ENCODE results near the gene GLCE.
"Not testable (repeated sequence)": the region's sequence is repeated elsewhere in the genome, so short reads cannot be mapped to it uniquely, and the experiment has no call there.

GLCE gene

DNA sequence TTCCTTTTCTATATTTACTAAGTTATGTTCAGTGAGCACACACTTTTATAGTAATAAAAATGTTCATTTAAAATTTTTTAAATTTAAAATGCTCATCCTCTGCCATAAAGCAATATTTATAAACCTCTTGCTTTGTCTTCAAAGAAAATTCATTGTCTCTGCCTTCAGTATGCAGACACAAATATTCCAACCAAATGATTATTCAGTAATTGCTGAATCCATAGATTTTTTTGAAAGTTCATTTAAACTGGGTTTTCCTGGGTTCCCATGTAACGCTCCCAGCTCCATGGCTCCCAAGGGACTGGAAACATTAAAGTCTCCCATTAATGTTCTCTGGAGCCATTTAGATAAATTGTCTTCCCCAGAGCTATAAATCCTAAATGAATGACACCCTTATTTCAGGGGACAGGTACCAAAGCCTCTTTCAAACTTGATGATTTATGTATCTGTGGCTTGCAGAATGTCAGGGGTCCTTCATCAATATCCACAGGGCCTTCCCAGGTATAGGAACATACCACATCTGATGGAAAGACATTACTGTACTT, 15.2 kb upstream of the GLCE start:
- ATAC-seq (ENCODE audit: low read depth) (no peak), DNase-seq (ENCODE audit: low spot score in 2 of 2) (no peak)
- Mint-ChIP-seq H3K4me3 (no peak overlapping the region), H3K4me1 (no peaks in the 10 kb centered on the region), H3K27me3 (peaks cover 33% of the 10 kb centered on the region), H3K9me3 (peaks cover 2% of the 10 kb centered on the region), H3K36me3 (peaks cover 2% of the 10 kb centered on the region), H3K27ac (no peak overlapping the region)

DNA sequence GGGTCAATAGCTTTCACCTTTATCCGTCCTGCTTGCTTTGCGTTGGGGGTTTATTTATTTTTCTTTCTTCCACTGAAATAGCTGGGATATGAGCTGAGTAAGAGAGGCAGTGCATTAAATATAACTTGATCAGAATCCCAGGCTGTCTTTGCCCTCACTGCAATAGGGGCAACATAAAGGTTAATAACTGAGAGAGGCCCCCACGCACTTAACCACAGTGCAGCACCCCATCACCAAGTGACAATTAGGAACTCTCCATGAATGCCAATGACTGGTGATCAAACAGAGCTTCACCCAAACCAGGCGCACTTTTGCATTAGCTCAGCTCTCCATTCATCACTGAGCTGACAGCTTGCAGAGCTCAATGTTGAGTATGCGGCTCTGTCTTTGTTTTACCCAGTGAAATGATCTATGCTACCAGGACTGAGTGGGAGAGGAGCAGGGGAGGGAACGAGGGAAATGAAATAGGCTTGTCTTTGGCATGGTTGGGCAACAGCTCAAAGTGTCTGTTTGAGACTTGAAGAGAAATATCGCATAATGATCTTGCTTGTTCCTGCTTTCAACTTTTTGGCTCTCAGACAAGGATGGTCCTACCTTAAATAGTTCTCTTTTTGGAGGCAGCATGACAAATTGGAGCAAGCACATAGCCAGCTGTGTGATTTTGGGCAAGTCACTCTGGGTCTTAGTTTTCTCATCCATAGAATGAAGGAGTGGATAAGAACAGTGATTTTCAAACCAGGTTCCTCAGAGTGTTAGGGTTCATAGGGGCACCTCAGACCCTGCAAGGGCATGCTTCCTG, 14.5 kb upstream of the GLCE start:
- DNase-seq (ENCODE audit: low spot score in 2 of 2) = no peak
- H3K4me3 Mint-ChIP-seq = no peak overlapping the region
- no peak for ATAC-seq (ENCODE audit: low read depth)
- H3K36me3 Mint-ChIP-seq = peaks cover 2% of the 10 kb centered on the region
- no peaks in the 10 kb centered on the region for H3K4me1 Mint-ChIP-seq
- H3K27ac Mint-ChIP-seq = no peak overlapping the region
- H3K9me3 Mint-ChIP-seq = peaks cover 2% of the 10 kb centered on the region
- peaks cover 37% of the 10 kb centered on the region for H3K27me3 Mint-ChIP-seq

DNA sequence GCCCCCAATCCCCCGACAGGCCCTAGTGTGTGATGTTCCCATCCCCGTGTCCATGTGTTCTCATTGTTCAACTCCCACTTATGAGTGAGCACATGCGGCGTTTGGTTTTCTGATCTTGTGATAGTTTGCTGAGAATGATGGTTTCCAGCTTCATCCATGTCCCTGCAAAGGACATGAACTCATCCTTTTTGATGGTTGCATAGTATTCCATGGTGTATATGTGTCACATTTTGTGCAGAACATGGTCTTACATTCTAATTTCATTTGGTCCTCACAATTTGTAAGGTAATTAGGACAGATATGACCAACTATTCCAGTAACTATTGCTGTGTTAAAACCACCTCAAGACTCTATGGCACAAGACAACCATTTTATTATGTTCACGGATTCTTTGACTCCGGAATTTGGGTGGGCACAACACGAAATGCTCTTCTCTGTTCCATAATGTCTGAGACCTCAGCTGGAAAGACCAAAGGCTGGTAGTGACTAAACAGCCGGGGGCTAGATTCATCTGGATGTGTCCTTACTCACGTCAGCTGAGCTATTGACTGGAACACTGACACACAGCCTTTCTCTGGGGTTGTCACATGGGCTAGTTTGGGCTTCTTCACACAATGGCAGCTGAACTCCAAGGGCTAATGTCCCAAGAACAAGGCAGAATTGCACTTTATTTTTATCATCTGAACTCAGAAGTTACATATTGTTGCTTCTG, 13.6 kb upstream of the GLCE start:
- no peak for ATAC-seq (ENCODE audit: low read depth)
- Mint-ChIP-seq H3K4me1 (no peaks in the 10 kb centered on the region), H3K27ac (no peak overlapping the region), H3K27me3 (peaks cover 37% of the 10 kb centered on the region), H3K4me3 (no peak overlapping the region), H3K36me3 (peaks cover 2% of the 10 kb centered on the region), H3K9me3 (peaks cover 2% of the 10 kb centered on the region)
- no peak for DNase-seq (ENCODE audit: low spot score in 2 of 2)

DNA sequence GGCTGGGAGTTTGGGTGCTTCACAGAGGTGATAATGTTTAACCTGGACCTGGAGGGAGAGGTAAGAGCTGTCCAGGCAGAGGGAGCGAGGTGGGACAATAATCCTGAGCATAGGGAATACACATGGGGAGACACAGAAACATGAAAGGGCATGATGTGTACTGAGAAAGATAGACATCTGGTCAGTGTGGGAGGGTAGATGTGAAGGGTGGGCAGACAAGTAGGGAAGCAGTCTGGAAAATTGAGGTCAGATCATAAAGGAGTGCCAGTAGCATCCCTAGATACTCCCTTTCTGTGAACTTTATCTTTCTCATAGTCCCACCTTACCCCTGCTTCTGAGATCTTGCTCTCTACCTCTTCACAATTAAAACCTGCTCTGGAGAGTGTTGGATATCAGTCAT, 12.0 kb upstream of the GLCE start:
- no peak for ATAC-seq (ENCODE audit: low read depth)
- DNase-seq (ENCODE audit: low spot score in 2 of 2) = no peak
- peaks cover 36% of the 10 kb centered on the region for H3K27me3 Mint-ChIP-seq
- H3K9me3 Mint-ChIP-seq = no peaks in the 10 kb centered on the region
- H3K4me3 Mint-ChIP-seq = no peak overlapping the region
- H3K4me1 Mint-ChIP-seq = no peaks in the 10 kb centered on the region
- H3K36me3 Mint-ChIP-seq = no peaks in the 10 kb centered on the region
- H3K27ac Mint-ChIP-seq = no peak overlapping the region

DNA sequence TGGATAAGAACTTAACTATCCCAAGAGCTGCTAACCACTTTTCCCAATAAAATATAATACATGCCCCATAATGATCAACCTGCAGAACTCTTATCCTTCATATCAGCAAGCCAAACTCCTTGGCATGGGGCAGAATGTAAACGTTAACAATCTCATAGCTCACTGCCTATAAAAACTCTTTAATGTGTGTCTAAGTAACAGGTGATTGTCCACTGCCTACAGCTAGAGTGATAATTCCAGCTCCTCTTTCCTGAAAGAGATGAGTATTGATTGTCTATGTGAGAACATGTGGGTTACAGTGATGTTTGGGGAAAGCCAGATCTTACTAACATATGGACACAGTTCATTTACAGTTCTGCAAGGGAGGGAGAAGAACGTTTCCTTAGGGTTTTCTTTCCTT, 11.3 kb upstream of the GLCE start:
- no peak for ATAC-seq (ENCODE audit: low read depth)
- DNase-seq (ENCODE audit: low spot score in 2 of 2) = no peak
- no peaks in the 10 kb centered on the region for H3K36me3 Mint-ChIP-seq
- no peaks in the 10 kb centered on the region for H3K9me3 Mint-ChIP-seq
- H3K4me1 Mint-ChIP-seq = no peaks in the 10 kb centered on the region
- H3K27ac Mint-ChIP-seq = no peak overlapping the region
- H3K27me3 Mint-ChIP-seq = peaks cover 35% of the 10 kb centered on the region
- no peak overlapping the region for H3K4me3 Mint-ChIP-seq

DNA sequence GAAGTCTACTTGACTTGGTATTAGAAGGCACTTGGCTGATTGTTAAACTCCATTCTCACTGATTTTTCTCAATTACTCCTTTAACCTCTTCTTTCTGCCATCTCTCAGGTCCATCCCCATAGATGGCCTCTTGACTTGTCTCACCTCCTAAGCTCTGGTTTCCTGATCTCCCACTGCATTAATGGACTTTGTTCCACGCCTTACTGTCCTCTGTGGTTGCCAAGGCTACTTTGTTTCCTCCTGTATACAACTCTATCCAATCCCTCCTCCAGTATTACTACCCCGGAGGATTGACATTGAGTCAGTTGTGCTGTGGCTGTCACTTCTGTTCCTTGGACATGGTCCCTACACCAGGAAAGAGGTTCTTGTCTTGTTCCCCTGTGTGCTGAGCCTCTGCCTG, 10.6 kb upstream of the GLCE start:
- Mint-ChIP-seq H3K4me3 (no peak overlapping the region), H3K4me1 (no peaks in the 10 kb centered on the region), H3K27me3 (peaks cover 37% of the 10 kb centered on the region), H3K27ac (no peak overlapping the region), H3K9me3 (no peaks in the 10 kb centered on the region), H3K36me3 (no peaks in the 10 kb centered on the region)
- DNase-seq (ENCODE audit: low spot score in 2 of 2) = no peak
- ATAC-seq (ENCODE audit: low read depth) = no peak

DNA sequence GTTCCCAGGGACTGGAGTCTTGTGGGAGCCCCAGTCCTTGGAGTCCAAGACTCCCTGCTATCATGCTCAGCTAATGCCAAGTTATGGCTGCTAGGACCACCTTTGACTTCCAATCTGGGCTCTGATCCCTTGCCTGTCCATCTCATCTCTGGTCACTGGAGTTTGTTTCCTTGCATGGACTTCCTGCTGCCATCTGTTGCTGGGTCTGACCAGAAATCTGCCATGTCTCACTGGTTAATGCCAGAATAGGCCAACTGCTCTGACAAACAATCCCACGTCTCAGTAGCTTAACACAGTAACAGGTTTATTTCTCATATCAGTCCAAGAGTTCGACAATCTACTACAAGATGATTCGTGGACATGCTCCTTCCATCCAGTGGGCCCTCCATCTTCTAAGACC, 10.1 kb upstream of the GLCE start:
- H3K27ac Mint-ChIP-seq = no peak overlapping the region
- H3K4me3 Mint-ChIP-seq = no peak overlapping the region
- no peaks in the 10 kb centered on the region for H3K9me3 Mint-ChIP-seq
- no peak for DNase-seq (ENCODE audit: low spot score in 2 of 2)
- H3K27me3 Mint-ChIP-seq = peaks cover 38% of the 10 kb centered on the region
- H3K36me3 Mint-ChIP-seq = no peaks in the 10 kb centered on the region
- ATAC-seq (ENCODE audit: low read depth) = no peak
- H3K4me1 Mint-ChIP-seq = no peaks in the 10 kb centered on the region

DNA sequence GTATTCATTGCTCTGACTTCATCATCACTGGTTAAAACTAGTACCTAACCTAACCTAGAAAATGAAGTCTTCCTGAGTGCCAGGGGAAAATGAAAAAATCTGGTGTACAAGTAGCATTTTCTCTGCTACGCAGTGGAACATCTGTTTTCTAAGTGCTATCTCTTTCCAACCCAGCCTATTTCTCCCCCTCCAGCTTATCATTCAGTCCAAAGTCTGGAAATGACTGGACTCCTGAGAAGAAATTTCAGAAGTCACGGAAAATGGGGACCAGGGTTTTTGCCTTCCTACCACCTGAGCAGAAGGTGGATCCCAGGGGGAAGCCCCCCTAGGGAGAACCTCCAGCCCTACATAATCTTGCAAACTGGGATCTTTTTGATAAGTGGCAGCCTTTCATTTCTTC, 9.6 kb upstream of the GLCE start:
- no peaks in the 10 kb centered on the region for H3K4me1 Mint-ChIP-seq
- H3K4me3 Mint-ChIP-seq = no peak overlapping the region
- H3K27me3 Mint-ChIP-seq = peaks cover 38% of the 10 kb centered on the region
- H3K36me3 Mint-ChIP-seq = no peaks in the 10 kb centered on the region
- no peak overlapping the region for H3K27ac Mint-ChIP-seq
- ATAC-seq (ENCODE audit: low read depth) = no peak
- H3K9me3 Mint-ChIP-seq = no peaks in the 10 kb centered on the region
- no peak for DNase-seq (ENCODE audit: low spot score in 2 of 2)

DNA sequence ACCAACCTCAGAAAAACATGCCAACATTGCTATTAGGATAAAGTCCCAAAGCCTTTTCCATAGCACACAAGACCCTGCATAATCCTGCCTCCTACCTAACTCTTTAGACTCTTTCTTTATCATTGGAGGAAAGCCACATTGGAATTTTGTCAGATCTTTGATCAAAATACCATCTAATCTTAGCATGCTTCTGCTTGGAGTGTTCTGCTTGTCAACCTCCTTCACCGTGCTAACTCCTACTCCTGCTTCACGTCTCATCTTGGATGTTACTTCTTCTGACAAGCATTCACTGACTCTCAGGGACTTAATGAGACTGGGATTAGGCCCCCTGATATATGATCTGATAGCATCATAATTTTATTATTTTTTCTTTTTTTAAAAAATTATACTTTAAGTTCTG, 7.4 kb upstream of the GLCE start:
- H3K4me3 Mint-ChIP-seq = no peak overlapping the region
- DNase-seq (ENCODE audit: low spot score in 2 of 2) (no peak), ATAC-seq (ENCODE audit: low read depth) (no peak)
- no peak overlapping the region for H3K27ac Mint-ChIP-seq
- no peaks in the 10 kb centered on the region for H3K4me1 Mint-ChIP-seq
- no peaks in the 10 kb centered on the region for H3K36me3 Mint-ChIP-seq
- H3K9me3 Mint-ChIP-seq = no peaks in the 10 kb centered on the region
- H3K27me3 Mint-ChIP-seq = peaks cover 30% of the 10 kb centered on the region

DNA sequence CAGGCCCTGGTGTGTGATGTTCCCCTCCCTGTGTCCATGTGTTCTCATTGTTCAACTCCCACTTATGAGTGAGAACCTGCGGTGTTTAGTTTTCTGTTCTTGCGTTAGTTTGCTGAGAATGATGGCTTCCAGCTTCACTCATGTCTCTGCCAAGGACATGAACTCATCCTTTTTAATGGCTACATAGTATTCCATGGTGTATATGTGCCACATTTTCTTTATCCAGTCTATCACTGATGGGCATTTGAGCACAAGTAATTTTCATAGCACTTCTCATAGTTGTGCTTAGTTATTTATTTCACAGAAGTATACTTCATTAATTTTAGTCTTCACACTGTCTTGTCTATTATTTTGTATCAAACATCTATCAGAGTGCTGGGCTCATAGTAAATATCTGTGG, 6.8 kb upstream of the GLCE start:
- not testable (repeated sequence) for H3K27ac Mint-ChIP-seq; DNase-seq (ENCODE audit: low spot score in 2 of 2); ATAC-seq (ENCODE audit: low read depth); H3K4me1 Mint-ChIP-seq; H3K36me3 Mint-ChIP-seq; H3K4me3 Mint-ChIP-seq; H3K9me3 Mint-ChIP-seq
- peaks cover 24% of the 10 kb centered on the region for H3K27me3 Mint-ChIP-seq

DNA sequence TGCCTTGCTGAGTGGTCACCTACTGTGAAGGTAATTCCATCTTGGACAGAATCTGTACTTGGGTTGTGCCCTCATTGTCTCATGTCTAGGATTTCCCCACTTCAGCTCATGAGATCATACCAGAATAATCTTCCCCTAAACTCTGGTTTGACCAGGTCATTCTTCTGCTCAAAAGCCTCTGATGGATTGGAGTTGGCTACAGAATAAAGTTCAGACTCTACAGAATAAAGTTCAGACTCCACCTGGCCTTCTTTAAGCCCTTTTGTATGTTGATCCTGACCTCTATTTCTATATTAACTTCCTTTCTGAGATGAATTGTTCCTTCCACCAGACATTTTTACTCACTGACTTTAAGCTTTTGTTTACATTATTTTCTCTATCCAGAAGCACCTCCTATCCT, 6.4 kb upstream of the GLCE start:
- no peaks in the 10 kb centered on the region for H3K36me3 Mint-ChIP-seq
- no peaks in the 10 kb centered on the region for H3K9me3 Mint-ChIP-seq
- no peak overlapping the region for H3K27ac Mint-ChIP-seq
- peaks cover 24% of the 10 kb centered on the region for H3K27me3 Mint-ChIP-seq
- DNase-seq (ENCODE audit: low spot score in 2 of 2) = no peak
- no peak for ATAC-seq (ENCODE audit: low read depth)
- no peak overlapping the region for H3K4me3 Mint-ChIP-seq
- peaks cover under 1% of the 10 kb centered on the region for H3K4me1 Mint-ChIP-seq

DNA sequence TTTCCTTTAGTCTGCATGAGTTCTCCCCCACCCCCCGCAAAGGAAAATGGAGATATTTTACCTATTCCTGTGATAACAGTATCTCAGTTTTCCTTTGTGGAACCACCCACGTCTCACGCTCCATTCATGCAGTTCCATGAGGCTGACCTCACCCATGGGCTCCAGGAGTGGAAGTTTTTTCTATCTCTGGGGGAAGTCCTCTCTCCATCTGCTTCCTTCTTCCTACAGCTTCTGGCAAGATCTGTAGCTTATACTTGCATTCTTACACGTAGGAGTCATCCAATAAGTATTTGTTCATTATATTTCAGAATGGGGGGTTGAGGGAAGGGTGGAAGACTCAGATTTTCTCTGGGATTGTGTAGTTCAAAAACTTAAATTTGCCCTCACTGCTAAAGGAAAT, 5.8 kb upstream of the GLCE start:
- H3K27me3 Mint-ChIP-seq = peaks cover 23% of the 10 kb centered on the region
- no peak for DNase-seq (ENCODE audit: low spot score in 2 of 2)
- H3K4me1 Mint-ChIP-seq = peaks cover 4% of the 10 kb centered on the region
- H3K9me3 Mint-ChIP-seq = no peaks in the 10 kb centered on the region
- H3K27ac Mint-ChIP-seq = no peak overlapping the region
- ATAC-seq (ENCODE audit: low read depth) = no peak
- no peak overlapping the region for H3K4me3 Mint-ChIP-seq
- no peaks in the 10 kb centered on the region for H3K36me3 Mint-ChIP-seq

DNA sequence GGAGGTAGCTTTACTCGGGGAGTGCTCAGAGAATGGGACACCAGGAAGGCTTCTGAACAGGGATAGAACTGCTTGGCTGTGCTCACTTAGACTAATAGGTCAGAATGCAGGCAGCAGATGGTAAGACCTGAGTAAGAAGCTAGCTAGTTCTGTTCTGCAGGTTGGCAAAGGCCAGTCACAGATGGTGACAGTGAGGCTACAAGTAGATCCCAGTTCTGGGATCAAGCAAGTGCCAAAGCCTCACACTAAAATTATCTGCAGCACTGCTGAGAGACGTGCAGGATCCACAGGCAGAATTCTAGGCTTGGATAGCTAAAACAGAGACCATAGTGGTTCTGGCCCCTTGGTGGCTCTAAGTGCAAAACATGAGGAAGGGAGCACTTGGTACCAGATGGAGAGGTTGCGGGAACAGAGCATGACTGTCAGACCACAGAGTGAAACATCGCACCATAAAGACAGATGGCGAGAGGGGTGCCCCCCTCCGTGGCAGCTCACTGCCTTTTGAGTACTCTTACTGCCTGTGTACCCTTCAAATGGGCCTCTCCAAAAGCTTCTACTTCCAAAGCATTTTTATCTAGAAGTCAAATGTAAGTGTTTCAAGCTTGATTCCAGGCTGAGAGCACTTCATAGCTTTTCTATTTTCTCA, 3.6 kb upstream of the GLCE start:
- peaks cover 8% of the 10 kb centered on the region for H3K4me1 Mint-ChIP-seq
- DNase-seq (ENCODE audit: low spot score in 2 of 2) = no peak
- no peak overlapping the region for H3K4me3 Mint-ChIP-seq
- no peaks in the 10 kb centered on the region for H3K36me3 Mint-ChIP-seq
- no peak for ATAC-seq (ENCODE audit: low read depth)
- H3K27me3 Mint-ChIP-seq = peaks cover 13% of the 10 kb centered on the region
- H3K9me3 Mint-ChIP-seq = no peaks in the 10 kb centered on the region
- no peak overlapping the region for H3K27ac Mint-ChIP-seq

DNA sequence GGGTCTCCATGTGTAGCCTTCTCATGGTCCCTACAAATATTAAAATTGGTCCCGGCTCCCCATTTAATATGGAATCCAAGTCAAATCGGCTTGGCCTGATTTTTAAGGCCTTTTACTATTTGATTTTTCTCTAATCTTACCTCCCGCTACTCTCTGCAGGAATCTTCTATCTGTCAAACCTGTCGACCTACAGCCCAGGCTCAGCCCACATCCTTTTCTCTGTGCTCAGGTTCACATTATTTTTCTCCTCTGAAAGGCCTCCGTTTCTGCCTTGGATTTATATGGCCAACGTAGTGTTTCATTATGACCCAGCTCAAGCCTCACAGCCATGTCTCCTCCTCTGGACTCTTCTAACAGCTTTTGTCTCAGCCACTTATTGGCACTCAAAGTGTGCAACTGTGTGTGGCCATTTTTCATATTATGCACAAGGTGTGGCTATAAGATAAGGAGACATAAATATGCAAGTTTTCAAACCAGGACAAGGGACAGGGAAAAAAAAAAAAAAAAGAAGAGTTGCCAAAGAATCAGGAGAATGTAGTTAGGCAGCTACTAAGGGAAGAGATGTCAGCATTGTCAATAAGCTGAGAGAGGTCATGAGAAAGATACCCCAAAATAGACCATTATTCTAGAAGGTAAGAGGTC, 2.1 kb upstream of the GLCE start:
- H3K4me1 Mint-ChIP-seq = peaks cover 10% of the 10 kb centered on the region
- H3K27ac Mint-ChIP-seq = peak overlapping the region; percentile 5
- H3K36me3 Mint-ChIP-seq = no peaks in the 10 kb centered on the region
- peaks cover 7% of the 10 kb centered on the region for H3K27me3 Mint-ChIP-seq
- no peak for ATAC-seq (ENCODE audit: low read depth)
- no peaks in the 10 kb centered on the region for H3K9me3 Mint-ChIP-seq
- H3K4me3 Mint-ChIP-seq = peak overlapping the region; percentile 29
- DNase-seq (ENCODE audit: low spot score in 2 of 2) = no peak

Data from memory B cell (primary cell).